Measurements from ENCODE around the gene MEI1.

- TF ChIP-seq YY1 (IDR thresholded peaks at IDR 0.05; ENCODE audit: borderline replicate concordance in 1 of 3, control insufficient read depth in 1 of 3, extremely low read depth in 1 of 3, insufficient read depth in 3 of 3, insufficient read length in 1 of 3, insufficient replicate concordance in 2 of 3, low read depth in 1 of 3, low read length in 2 of 3) (no peak), POLR2A (conservative IDR thresholded peaks at IDR 0.05) (no peak), SETDB1 (IDR thresholded peaks at IDR 0.05; ENCODE audit: low read length) (no peak), MAX (CRISPR knock-in tag; IDR thresholded peaks at IDR 0.05) (no peak), SRSF1 (IDR thresholded peaks at IDR 0.05; ENCODE audit: low read depth, low read length) (no peak), ZNF280A (IDR thresholded peaks at IDR 0.05; ENCODE audit: low read depth, partially characterized antibody) (no peak), FOXP1 (CRISPR knock-in tag; IDR thresholded peaks at IDR 0.05) (no peak)
Measured at GRCh38 chr22:41831383-41831782, 132.1 kb downstream of the MEI1 start.

All from K562 (cell line).